ENCODE measurements around the gene TMEM145.

TMEM145 gene

DNA sequence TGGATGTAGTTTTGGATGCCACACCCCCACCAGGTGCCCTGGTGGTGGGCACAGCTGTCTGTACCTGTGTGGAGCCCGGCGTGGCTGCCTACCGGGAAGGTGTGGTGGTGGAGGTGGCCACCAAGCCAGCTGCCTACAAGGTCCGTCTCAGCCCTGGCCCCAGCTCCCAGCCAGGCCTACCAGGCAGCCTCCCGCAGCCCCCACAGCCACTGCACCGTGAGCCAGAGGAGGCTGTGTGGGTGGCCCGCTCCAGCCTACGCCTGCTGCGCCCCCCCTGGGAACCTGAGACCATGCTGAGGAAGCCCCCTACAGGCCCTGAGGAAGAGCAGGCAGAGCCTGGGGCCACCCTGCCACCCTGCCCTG, 40.6 kb upstream of the TMEM145 start:
- H4K20me1 ChIP-seq (ENCODE audit: insufficient read depth, low read length): no peaks in the 10 kb centered on the region
- no peak for DNase-seq
- H3K27ac ChIP-seq (ENCODE audit: low read length): no peak overlapping the region
- peaks cover 11% of the 10 kb centered on the region for H3K4me1 ChIP-seq (ENCODE audit: low read length)
- no peaks in the 10 kb centered on the region for H3K27me3 ChIP-seq (replicated peaks; ENCODE audit: insufficient read depth, low read length)
- no peaks in the 10 kb centered on the region for H3K9me2 ChIP-seq (replicated peaks; ENCODE audit: insufficient read depth, low read length)
- H3K4me2 ChIP-seq (ENCODE audit: low read depth, low read length): no peak overlapping the region
- peaks cover 56% of the 10 kb centered on the region for H3K79me2 ChIP-seq (ENCODE audit: low read length)
- no peaks in the 10 kb centered on the region for H3K36me3 ChIP-seq (replicated peaks; ENCODE audit: insufficient read depth, low read length)
- TF ChIP-seq, protein P1, sequence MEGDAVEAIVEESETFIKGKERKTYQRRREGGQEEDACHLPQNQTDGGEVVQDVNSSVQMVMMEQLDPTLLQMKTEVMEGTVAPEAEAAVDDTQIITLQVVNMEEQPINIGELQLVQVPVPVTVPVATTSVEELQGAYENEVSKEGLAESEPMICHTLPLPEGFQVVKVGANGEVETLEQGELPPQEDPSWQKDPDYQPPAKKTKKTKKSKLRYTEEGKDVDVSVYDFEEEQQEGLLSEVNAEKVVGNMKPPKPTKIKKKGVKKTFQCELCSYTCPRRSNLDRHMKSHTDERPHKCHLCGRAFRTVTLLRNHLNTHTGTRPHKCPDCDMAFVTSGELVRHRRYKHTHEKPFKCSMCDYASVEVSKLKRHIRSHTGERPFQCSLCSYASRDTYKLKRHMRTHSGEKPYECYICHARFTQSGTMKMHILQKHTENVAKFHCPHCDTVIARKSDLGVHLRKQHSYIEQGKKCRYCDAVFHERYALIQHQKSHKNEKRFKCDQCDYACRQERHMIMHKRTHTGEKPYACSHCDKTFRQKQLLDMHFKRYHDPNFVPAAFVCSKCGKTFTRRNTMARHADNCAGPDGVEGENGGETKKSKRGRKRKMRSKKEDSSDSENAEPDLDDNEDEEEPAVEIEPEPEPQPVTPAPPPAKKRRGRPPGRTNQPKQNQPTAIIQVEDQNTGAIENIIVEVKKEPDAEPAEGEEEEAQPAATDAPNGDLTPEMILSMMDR (IDR thresholded peaks at IDR 0.05; ENCODE audit: low read length): no peak
- no peak for TF ChIP-seq EZH2 (optimal IDR thresholded peaks at IDR 0.05; ENCODE audit: low read depth, low read length)
- no peak for TF ChIP-seq EZH2phosphoT487 (IDR thresholded peaks at IDR 0.05; ENCODE audit: low read length)
- no peak overlapping the region for H3K9ac ChIP-seq (ENCODE audit: low read length)
- H2AFZ ChIP-seq (ENCODE audit: low read length): no peak overlapping the region
- peaks cover 13% of the 10 kb centered on the region for H3F3A ChIP-seq (ENCODE audit: insufficient read depth, low read length)
- no peaks in the 10 kb centered on the region for H3K9me3 ChIP-seq (replicated peaks; ENCODE audit: insufficient read depth, low read length)
- no peak overlapping the region for H3K4me3 ChIP-seq (ENCODE audit: low read length)

DNA sequence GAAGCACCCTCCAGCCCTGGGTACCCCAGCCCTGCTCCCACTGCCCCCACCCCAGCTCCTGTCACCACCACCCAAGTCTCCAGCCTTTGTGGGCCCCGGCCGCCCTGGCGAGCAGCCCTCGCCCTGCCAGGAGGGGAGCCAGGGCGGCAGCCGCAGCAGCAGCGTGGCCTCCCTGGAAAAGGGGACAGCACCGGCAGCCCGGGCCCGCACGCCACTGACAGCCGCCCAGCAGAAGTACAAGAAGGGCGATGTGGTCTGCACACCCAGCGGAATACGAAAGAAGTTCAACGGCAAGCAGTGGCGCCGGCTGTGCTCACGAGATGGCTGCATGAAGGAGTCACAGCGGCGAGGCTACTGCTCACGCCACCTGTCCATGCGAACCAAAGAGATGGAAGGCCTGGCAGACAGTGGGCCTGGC, 40.1 kb upstream of the TMEM145 start:
- Histone ChIP-seq H3K36me3 (replicated peaks; ENCODE audit: insufficient read depth, low read length) (no peaks in the 10 kb centered on the region), H3K79me2 (ENCODE audit: low read length) (peaks cover 56% of the 10 kb centered on the region), H3K4me1 (ENCODE audit: low read length) (peaks cover 8% of the 10 kb centered on the region)

DNA sequence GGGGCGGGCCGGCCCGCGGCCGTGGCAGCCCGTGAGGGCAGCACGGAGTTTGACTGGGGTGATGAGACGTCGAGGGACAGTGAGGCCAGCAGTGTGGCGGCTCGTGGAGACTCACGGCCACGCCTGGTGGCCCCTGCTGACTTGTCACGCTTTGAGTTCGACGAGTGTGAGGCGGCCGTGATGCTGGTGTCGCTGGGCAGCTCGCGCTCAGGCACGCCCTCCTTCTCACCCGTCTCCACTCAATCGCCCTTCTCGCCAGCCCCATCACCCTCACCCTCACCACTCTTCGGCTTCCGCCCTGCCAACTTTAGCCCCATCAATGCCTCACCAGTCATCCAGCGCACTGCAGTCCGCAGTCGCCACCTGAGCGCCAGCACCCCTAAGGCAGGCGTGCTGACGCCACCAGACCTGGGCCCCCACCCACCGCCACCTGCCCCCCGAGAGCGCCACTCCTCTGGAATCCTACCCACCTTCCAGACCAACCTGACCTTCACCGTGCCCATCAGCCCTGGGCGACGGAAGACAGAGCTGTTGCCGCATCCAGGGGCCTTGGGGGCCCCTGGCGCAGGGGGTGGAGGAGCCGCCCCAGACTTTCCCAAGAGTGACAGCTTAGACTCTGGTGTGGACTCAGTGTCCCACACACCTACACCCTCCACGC, 39.6 kb upstream of the TMEM145 start:
- Histone ChIP-seq H3K79me2 (ENCODE audit: low read length) (peaks cover 56% of the 10 kb centered on the region), H3K27me3 (replicated peaks; ENCODE audit: insufficient read depth, low read length) (no peaks in the 10 kb centered on the region), H3K4me1 (ENCODE audit: low read length) (peaks cover 8% of the 10 kb centered on the region), H4K20me1 (ENCODE audit: insufficient read depth, low read length) (no peaks in the 10 kb centered on the region), H3F3A (ENCODE audit: insufficient read depth, low read length) (peaks cover 13% of the 10 kb centered on the region), H3K9me3 (replicated peaks; ENCODE audit: insufficient read depth, low read length) (no peaks in the 10 kb centered on the region), H3K27ac (ENCODE audit: low read length) (no peak overlapping the region), H3K4me2 (ENCODE audit: low read depth, low read length) (no peak overlapping the region), H3K9me2 (replicated peaks; ENCODE audit: insufficient read depth, low read length) (no peaks in the 10 kb centered on the region), H3K9ac (ENCODE audit: low read length) (no peak overlapping the region), H3K4me3 (ENCODE audit: low read length) (no peak overlapping the region), H2AFZ (ENCODE audit: low read length) (no peak overlapping the region), H3K36me3 (replicated peaks; ENCODE audit: insufficient read depth, low read length) (no peaks in the 10 kb centered on the region)
- TF ChIP-seq, protein P1 (IDR thresholded peaks at IDR 0.05; ENCODE audit: low read length): no peak
- no peak for TF ChIP-seq EZH2phosphoT487 (IDR thresholded peaks at IDR 0.05; ENCODE audit: low read length)
- no peak for TF ChIP-seq EZH2 (optimal IDR thresholded peaks at IDR 0.05; ENCODE audit: low read depth, low read length)
- no peak for DNase-seq

More for the DNA sequence above, 40.1 kb upstream of the TMEM145 start:
- Histone ChIP-seq H3K9me3 (replicated peaks; ENCODE audit: insufficient read depth, low read length) (no peaks in the 10 kb centered on the region), H3K4me2 (ENCODE audit: low read depth, low read length) (no peak overlapping the region), H3K27ac (ENCODE audit: low read length) (no peak overlapping the region), H3K9me2 (replicated peaks; ENCODE audit: insufficient read depth, low read length) (no peaks in the 10 kb centered on the region), H3F3A (ENCODE audit: insufficient read depth, low read length) (peaks cover 13% of the 10 kb centered on the region), H3K4me3 (ENCODE audit: low read length) (no peak overlapping the region), H2AFZ (ENCODE audit: low read length) (no peak overlapping the region), H3K9ac (ENCODE audit: low read length) (no peak overlapping the region), H3K27me3 (replicated peaks; ENCODE audit: insufficient read depth, low read length) (no peaks in the 10 kb centered on the region), H4K20me1 (ENCODE audit: insufficient read depth, low read length) (no peaks in the 10 kb centered on the region)
- no peak for TF ChIP-seq EZH2 (optimal IDR thresholded peaks at IDR 0.05; ENCODE audit: low read depth, low read length)
- TF ChIP-seq, protein P1 (IDR thresholded peaks at IDR 0.05; ENCODE audit: low read length): no peak
- no peak for TF ChIP-seq EZH2phosphoT487 (IDR thresholded peaks at IDR 0.05; ENCODE audit: low read length)
- no peak for DNase-seq

Measured in MM.1S (cell line).